Daoy (cell line): ENCODE measurements around the gene ARV1. TPM values are rescaled to one million over a fixed set of nuclear protein-coding genes. Genes with fewer than 3 reads are reported as not detected.
"Not testable (repeated sequence)": the region's sequence is repeated elsewhere in the genome, so short reads cannot be mapped to it uniquely, and the experiment has no call there.

Experiments used
- DNase-seq: peaks from one replicate; pipeline ENCODE4 v3.0.0-alpha.2; 2015; ENCODE audit warnings: low read depth
- total RNA-seq: library from RNA; depleted of rRNA; stranded (reverse); fragments of >200 nt; shearing (Covaris generic); gene quantifications from 2 replicates; pipeline ENCODE4 v1.2.3, GENCODE V29; 2014

Gene ARV1
- total RNA-seq, 1 experiment from 2014 or later: 43.3 TPM

- DNase-seq: no peak
Observed at GRCh38 chr1:230976825-230977747, 1.8 kb upstream of the ARV1 start.

- DNase-seq: peak; percentile 32
Observed at GRCh38 chr1:230977761-230978490, 968 bp upstream of the ARV1 start.

- no peak for DNase-seq
Observed at GRCh38 chr1:230979389-230979716, 459 bp downstream of the ARV1 start.

- no peak for DNase-seq
Observed at GRCh38 chr1:230979952-230980351, 1.1 kb downstream of the ARV1 start.

GRCh38 chr1:230982696-230983095 is 3.8 kb downstream of the ARV1 start:
- DNase-seq: no peak

- DNase-seq: no peak
Observed at GRCh38 chr1:230983811-230984210, 4.9 kb downstream of the ARV1 start.

GRCh38 chr1:230984622-230985515 is 6.0 kb downstream of the ARV1 start:
- not testable (repeated sequence) for DNase-seq

- no peak for DNase-seq
Observed at GRCh38 chr1:230985711-230986110, 6.8 kb downstream of the ARV1 start.

GRCh38 chr1:230986976-230987375 is 8.1 kb downstream of the ARV1 start:
- DNase-seq: peak; percentile 33

- no peak for DNase-seq
Observed at GRCh38 chr1:230987448-230987847, 8.6 kb downstream of the ARV1 start.

- DNase-seq: no peak
Observed at GRCh38 chr1:230992100-230992774, 13.3 kb downstream of the ARV1 start.

GRCh38 chr1:230994860-230995259 is 16.0 kb downstream of the ARV1 start:
- no peak for DNase-seq

GRCh38 chr1:231000201-231000600 is 21.3 kb downstream of the ARV1 start:
- DNase-seq: no peak

GRCh38 chr1:231000639-231001038 is 21.7 kb downstream of the ARV1 start:
- DNase-seq: no peak

- DNase-seq: no peak
Observed at GRCh38 chr1:231001892-231002291, 23.0 kb downstream of the ARV1 start.

GRCh38 chr1:231007535-231007934 is 28.6 kb downstream of the ARV1 start:
- not testable (repeated sequence) for DNase-seq

GRCh38 chr1:231011360-231011759 is 32.5 kb downstream of the ARV1 start:
- DNase-seq: no peak

GRCh38 chr1:231011963-231012362 is 33.1 kb downstream of the ARV1 start:
- DNase-seq: no peak

- no peak for DNase-seq
Observed at GRCh38 chr1:231013391-231014015, 34.6 kb downstream of the ARV1 start.

GRCh38 chr1:231016234-231016633 is 37.3 kb downstream of the ARV1 start:
- no peak for DNase-seq

GRCh38 chr1:231016966-231017365 is 38.1 kb downstream of the ARV1 start:
- DNase-seq: no peak
